Esophagus squamous epithelium (tissue), 5 donors: Measurements from ENCODE around the gene PLXNA3. TPM values are rescaled to one million over a fixed set of nuclear protein-coding genes. Genes with fewer than 3 reads are reported as not detected.

Source experiments
- DNase-seq: peaks from one replicate; lab custom pipeline; 2025; lab: John Stamatoyannopoulos, UW
- H3K27ac ChIP-seq, 4 donors: fragments of 200-600 bp; sonication (generic); one replicate each; pipeline ENCODE4 v1.5.1; 2016 to 2019; ENCODE audit warnings: mild to moderate bottlenecking in 1 of 4
- H3K27me3 ChIP-seq, 4 donors: fragments of 200-600 bp; sonication (generic); 1 replicate in 3 of 4; 2 replicates in 1 of 4; pipeline versions ENCODE4 v1.5.1 to v1.6.0; 2017 to 2021; ENCODE audit warnings: antibody characterized with exemption in 1 of 4
- H3K36me3 ChIP-seq, 3 donors: fragments of 200-600 bp; sonication (generic); one replicate each; pipeline ENCODE4 v1.5.1; 2016 to 2019
- H3K4me1 ChIP-seq, 3 donors: fragments of 200-600 bp; sonication (generic); one replicate each; pipeline ENCODE4 v1.5.1; 2017 to 2019
- H3K4me3 ChIP-seq, 4 donors: fragments of 200-600 bp; sonication (generic); 1 replicate in 3 of 4; 2 replicates in 1 of 4; pipeline ENCODE4 v1.5.1; 2016 to 2019; ENCODE audit warnings: mild to moderate bottlenecking in 2 of 4, moderate library complexity in 1 of 4
- H3K9me3 ChIP-seq, 3 donors: fragments of 200-600 bp; sonication (generic); one replicate each; pipeline ENCODE4 v1.5.1; 2016 to 2019
- CTCF ChIP-seq, 6 experiments: fragments of 450-650 bp in 4 of 6; fragments of 200-600 bp in 2 of 6; sonication (generic) in 2 of 6; IDR thresholded peaks; one replicate each; pipeline ENCODE4 v1.5.1; 2016 to 2019; ENCODE audit warnings: antibody characterized with exemption in 6 of 6, mild to moderate bottlenecking in 4 of 6, moderate library complexity in 4 of 6
- POLR2A ChIP-seq, 4 donors: fragments of 450-650 bp; IDR thresholded peaks; one replicate each; pipeline ENCODE4 v1.6.1; 2017; ENCODE audit warnings: antibody characterized with exemption in 4 of 4, mild to moderate bottlenecking in 4 of 4, moderate library complexity in 3 of 4
- WGBS, 2 donors: methylation state at CpG; one replicate each; pipeline ENCODE4 v1.1.5; 2018; 5-methylcytosine and 5-hydroxymethylcytosine counted together
- intact Hi-C: fragments of 100-400 bp; cut with DNase I; formaldehyde crosslinking; loops from one replicate; pipeline ENCODE4 v1.15.0; 2022
- total RNA-seq, 4 donors: library from RNA; depleted of rRNA; stranded (reverse); fragments of >200 nt; gene quantifications; one replicate each; pipeline ENCODE4 v1.1.0, GENCODE V29; 2016
- donor health status: DM: yes; HTN: yes; CAD: no.

Gene PLXNA3
- total RNA-seq, 4 donors from 2014 or later, result 4.4 to 5.9 (median 5.4) TPM

GRCh38 chrX:154481195-154481594 lies 23.1 kb downstream of the PLXNA3 start:
- peaks cover 0 to 10% (median 0%) of the 10 kb centered on the region in 3 donors for H3K36me3 ChIP-seq
- intact Hi-C loops, result no loop called here
- no peaks in the 10 kb centered on the region for H3K9me3 ChIP-seq
- no peak for TF ChIP-seq CTCF (IDR thresholded peaks at IDR 0.05)
- no peak for TF ChIP-seq POLR2A (IDR thresholded peaks at IDR 0.05)
- H3K4me3 ChIP-seq, result no peak overlapping the region
- H3K27ac ChIP-seq, result no peak overlapping the region
- 80 to 85% methylated on average over 1 to 5 of the region's 5 CpGs for WGBS, 2 donors
- peaks cover 4 to 40% (median 11%) of the 10 kb centered on the region in 3 donors for H3K4me1 ChIP-seq
- no peak for DNase-seq
- no peaks in the 10 kb centered on the region for H3K27me3 ChIP-seq

- no peak for TF ChIP-seq CTCF (IDR thresholded peaks at IDR 0.05)
- TF ChIP-seq POLR2A (IDR thresholded peaks at IDR 0.05), result no peak
- Histone ChIP-seq H3K27me3 (no peaks in the 10 kb centered on the region), H3K36me3 (peaks cover 0 to 10% (median 0%) of the 10 kb centered on the region in 3 donors), H3K27ac (no peak overlapping the region), H3K4me3 (no peak overlapping the region), H3K9me3 (no peaks in the 10 kb centered on the region), H3K4me1 (peaks cover 4 to 44% (median 11%) of the 10 kb centered on the region in 3 donors)
- WGBS, 2 donors, result 70 to 73% methylated on average over 2 to 13 of the region's 14 CpGs
- no peak for DNase-seq
- intact Hi-C loops, result no loop called here
Observed at GRCh38 chrX:154481911-154482601, 24.0 kb downstream of the PLXNA3 start.

- Histone ChIP-seq H3K27ac (no peak overlapping the region), H3K36me3 (peaks cover 0 to 15% (median 0%) of the 10 kb centered on the region in 3 donors), H3K4me1 (peaks cover 4 to 51% (median 11%) of the 10 kb centered on the region in 3 donors), H3K9me3 (no peaks in the 10 kb centered on the region), H3K4me3 (no peak overlapping the region), H3K27me3 (no peaks in the 10 kb centered on the region)
- 75 to 100% methylated on average over 1 to 3 of the region's 7 CpGs for WGBS, 2 donors
- TF ChIP-seq POLR2A (IDR thresholded peaks at IDR 0.05), result no peak
- no peak for TF ChIP-seq CTCF (IDR thresholded peaks at IDR 0.05)
- DNase-seq, result no peak
- intact Hi-C loops, result no loop called here
Observed at GRCh38 chrX:154482786-154483185, 24.7 kb downstream of the PLXNA3 start.

GRCh38 chrX:154483325-154483724 lies 25.2 kb downstream of the PLXNA3 start:
- Histone ChIP-seq H3K9me3 (no peaks in the 10 kb centered on the region), H3K36me3 (peaks cover 0 to 21% (median 0%) of the 10 kb centered on the region in 3 donors), H3K4me3 (no peak overlapping the region), H3K27ac (no peak overlapping the region), H3K4me1 (peaks cover 4 to 51% (median 11%) of the 10 kb centered on the region in 3 donors), H3K27me3 (no peaks in the 10 kb centered on the region)
- DNase-seq, result no peak
- TF ChIP-seq CTCF (IDR thresholded peaks at IDR 0.05), result no peak
- TF ChIP-seq POLR2A (IDR thresholded peaks at IDR 0.05), result no peak
- WGBS, 2 donors, result 72 to 78% methylated on average over 4 to 5 of the region's 7 CpGs
- intact Hi-C loops, result no loop called here
